ENCODE results near the gene NR3C2.
"Not testable (repeated sequence)": the region's sequence is repeated elsewhere in the genome, so short reads cannot be mapped to it uniquely, and the experiment has no call there.

The NR3C2 gene

GRCh38 chr4:148187454-148188222 is 254.6 kb downstream of the NR3C2 start:
- not testable (repeated sequence) for H3K4me1 ChIP-seq (ENCODE audit: control insufficient read depth in 1 of 2, insufficient read depth in 2 of 2, low read length in 2 of 2); H3K18ac ChIP-seq (ENCODE audit: low read length); H4K12ac ChIP-seq (ENCODE audit: low read depth, low read length); H2BK5ac ChIP-seq (ENCODE audit: low read depth, low read length, poor library complexity); H3K4ac ChIP-seq (ENCODE audit: low read depth, low read length); H3K4me2 ChIP-seq (ENCODE audit: low read length); H2AFZ ChIP-seq (ENCODE audit: insufficient read depth, low read length, poor library complexity); H2BK120ac ChIP-seq (ENCODE audit: insufficient read depth, low read length, poor library complexity); H3K36me3 ChIP-seq (ENCODE audit: control insufficient read depth in 1 of 2, insufficient read depth in 2 of 2, low read length in 2 of 2); H3K23ac ChIP-seq (ENCODE audit: low read length); H3K27me3 ChIP-seq (ENCODE audit: insufficient read depth, low read length); H2BK12ac ChIP-seq (ENCODE audit: low read length); H3K9ac ChIP-seq (ENCODE audit: low read length); H2AK5ac ChIP-seq (ENCODE audit: low read length); H3K4me3 ChIP-seq (ENCODE audit: low read depth, low read length); H3K14ac ChIP-seq (ENCODE audit: low read length); H4K8ac ChIP-seq (ENCODE audit: low read depth, low read length); DNase-seq; H3K9me3 ChIP-seq (ENCODE audit: insufficient read depth, low read depth, low read length); H4K91ac ChIP-seq (ENCODE audit: low read depth, low read length); H3K27ac ChIP-seq (ENCODE audit: low read depth, low read length); H3K79me1 ChIP-seq (ENCODE audit: low read length); H3K79me2 ChIP-seq (ENCODE audit: control insufficient read depth, insufficient read depth, low read length, poor library complexity)
- no CpG with 5 or more reads among the region's 5 CpGs for WGBS (ENCODE audit: extremely low coverage, insufficient coverage, insufficient read length)

GRCh38 chr4:148184922-148185321 is 257.3 kb downstream of the NR3C2 start:
- H3K9me3 ChIP-seq (ENCODE audit: insufficient read depth, low read depth, low read length): no peaks in the 10 kb centered on the region
- H3K79me2 ChIP-seq (ENCODE audit: control insufficient read depth, insufficient read depth, low read length, poor library complexity): no peaks in the 10 kb centered on the region
- WGBS (ENCODE audit: extremely low coverage, insufficient coverage, insufficient read length): no CpG with 5 or more reads among the region's 4 CpGs
- no peak overlapping the region for H3K18ac ChIP-seq (ENCODE audit: low read length)
- no peaks in the 10 kb centered on the region for H3K79me1 ChIP-seq (ENCODE audit: low read length)
- no peak overlapping the region for H2AK5ac ChIP-seq (ENCODE audit: low read length)
- no peaks in the 10 kb centered on the region for H3K36me3 ChIP-seq (ENCODE audit: control insufficient read depth in 1 of 2, insufficient read depth in 2 of 2, low read length in 2 of 2)
- H2AFZ ChIP-seq (ENCODE audit: insufficient read depth, low read length, poor library complexity): no peak overlapping the region
- no peak overlapping the region for H3K4me2 ChIP-seq (ENCODE audit: low read length)
- H3K23ac ChIP-seq (ENCODE audit: low read length): no peak overlapping the region
- no peaks in the 10 kb centered on the region for H3K4me1 ChIP-seq (ENCODE audit: control insufficient read depth in 1 of 2, insufficient read depth in 2 of 2, low read length in 2 of 2)
- H4K91ac ChIP-seq (ENCODE audit: low read depth, low read length): no peak overlapping the region
- no peak overlapping the region for H4K8ac ChIP-seq (ENCODE audit: low read depth, low read length)
- H2BK12ac ChIP-seq (ENCODE audit: low read length): no peak overlapping the region
- no peaks in the 10 kb centered on the region for H3K27me3 ChIP-seq (ENCODE audit: insufficient read depth, low read length)
- H4K12ac ChIP-seq (ENCODE audit: low read depth, low read length): no peak overlapping the region
- no peak overlapping the region for H3K14ac ChIP-seq (ENCODE audit: low read length)
- H3K4me3 ChIP-seq (ENCODE audit: low read depth, low read length): no peak overlapping the region
- H3K9ac ChIP-seq (ENCODE audit: low read length): no peak overlapping the region
- H3K27ac ChIP-seq (ENCODE audit: low read depth, low read length): no peak overlapping the region
- H3K4ac ChIP-seq (ENCODE audit: low read depth, low read length): no peak overlapping the region
- H2BK5ac ChIP-seq (ENCODE audit: low read depth, low read length, poor library complexity): no peak overlapping the region
- no peak for DNase-seq
- no peak overlapping the region for H2BK120ac ChIP-seq (ENCODE audit: insufficient read depth, low read length, poor library complexity)

GRCh38 chr4:148182230-148182911 is 259.8 kb downstream of the NR3C2 start:
- Histone ChIP-seq H2AK5ac (ENCODE audit: low read length) (no peak overlapping the region), H3K9me3 (ENCODE audit: insufficient read depth, low read depth, low read length) (no peaks in the 10 kb centered on the region)

GRCh38 chr4:148173397-148174017 is 268.7 kb downstream of the NR3C2 start:
- no peak overlapping the region for H2AK5ac ChIP-seq (ENCODE audit: low read length)
- no peak overlapping the region for H3K4ac ChIP-seq (ENCODE audit: low read depth, low read length)
- DNase-seq: no peak
- no peak overlapping the region for H3K18ac ChIP-seq (ENCODE audit: low read length)
- no peak overlapping the region for H3K14ac ChIP-seq (ENCODE audit: low read length)
- no peak overlapping the region for H2BK120ac ChIP-seq (ENCODE audit: insufficient read depth, low read length, poor library complexity)
- no peaks in the 10 kb centered on the region for H3K79me2 ChIP-seq (ENCODE audit: control insufficient read depth, insufficient read depth, low read length, poor library complexity)
- no peaks in the 10 kb centered on the region for H3K4me1 ChIP-seq (ENCODE audit: control insufficient read depth in 1 of 2, insufficient read depth in 2 of 2, low read length in 2 of 2)
- H3K27ac ChIP-seq (ENCODE audit: low read depth, low read length): no peak overlapping the region
- no peak overlapping the region for H3K23ac ChIP-seq (ENCODE audit: low read length)
- H3K9me3 ChIP-seq (ENCODE audit: insufficient read depth, low read depth, low read length): no peaks in the 10 kb centered on the region
- no peak overlapping the region for H4K8ac ChIP-seq (ENCODE audit: low read depth, low read length)
- no peak overlapping the region for H2BK12ac ChIP-seq (ENCODE audit: low read length)
- WGBS (ENCODE audit: extremely low coverage, insufficient coverage, insufficient read length): no CpG with 5 or more reads among the region's 5 CpGs
- no peak overlapping the region for H3K4me2 ChIP-seq (ENCODE audit: low read length)
- no peaks in the 10 kb centered on the region for H3K79me1 ChIP-seq (ENCODE audit: low read length)
- H3K4me3 ChIP-seq (ENCODE audit: low read depth, low read length): no peak overlapping the region
- no peak overlapping the region for H2AFZ ChIP-seq (ENCODE audit: insufficient read depth, low read length, poor library complexity)
- H3K27me3 ChIP-seq (ENCODE audit: insufficient read depth, low read length): no peaks in the 10 kb centered on the region
- H4K91ac ChIP-seq (ENCODE audit: low read depth, low read length): no peak overlapping the region
- H3K36me3 ChIP-seq (ENCODE audit: control insufficient read depth in 1 of 2, insufficient read depth in 2 of 2, low read length in 2 of 2): no peaks in the 10 kb centered on the region
- no peak overlapping the region for H2BK5ac ChIP-seq (ENCODE audit: low read depth, low read length, poor library complexity)
- no peak overlapping the region for H4K12ac ChIP-seq (ENCODE audit: low read depth, low read length)
- H3K9ac ChIP-seq (ENCODE audit: low read length): no peak overlapping the region

More at GRCh38 chr4:148182230-148182911, 259.8 kb downstream of the NR3C2 start:
- H3K4me2 ChIP-seq (ENCODE audit: low read length): no peak overlapping the region
- no peaks in the 10 kb centered on the region for H3K36me3 ChIP-seq (ENCODE audit: control insufficient read depth in 1 of 2, insufficient read depth in 2 of 2, low read length in 2 of 2)
- no peak overlapping the region for H2AFZ ChIP-seq (ENCODE audit: insufficient read depth, low read length, poor library complexity)
- DNase-seq: no peak
- no peak overlapping the region for H3K9ac ChIP-seq (ENCODE audit: low read length)
- H4K12ac ChIP-seq (ENCODE audit: low read depth, low read length): no peak overlapping the region
- H3K27ac ChIP-seq (ENCODE audit: low read depth, low read length): no peak overlapping the region
- no peak overlapping the region for H3K18ac ChIP-seq (ENCODE audit: low read length)
- no CpG with 5 or more reads among the region's 3 CpGs for WGBS (ENCODE audit: extremely low coverage, insufficient coverage, insufficient read length)
- H2BK5ac ChIP-seq (ENCODE audit: low read depth, low read length, poor library complexity): no peak overlapping the region
- no peaks in the 10 kb centered on the region for H3K79me2 ChIP-seq (ENCODE audit: control insufficient read depth, insufficient read depth, low read length, poor library complexity)
- H4K8ac ChIP-seq (ENCODE audit: low read depth, low read length): no peak overlapping the region
- H3K79me1 ChIP-seq (ENCODE audit: low read length): no peaks in the 10 kb centered on the region
- no peak overlapping the region for H3K4me3 ChIP-seq (ENCODE audit: low read depth, low read length)
- H3K4ac ChIP-seq (ENCODE audit: low read depth, low read length): no peak overlapping the region
- no peak overlapping the region for H2BK12ac ChIP-seq (ENCODE audit: low read length)
- H3K14ac ChIP-seq (ENCODE audit: low read length): no peak overlapping the region
- no peaks in the 10 kb centered on the region for H3K27me3 ChIP-seq (ENCODE audit: insufficient read depth, low read length)
- H4K91ac ChIP-seq (ENCODE audit: low read depth, low read length): no peak overlapping the region
- H3K4me1 ChIP-seq (ENCODE audit: control insufficient read depth in 1 of 2, insufficient read depth in 2 of 2, low read length in 2 of 2): no peaks in the 10 kb centered on the region
- H2BK120ac ChIP-seq (ENCODE audit: insufficient read depth, low read length, poor library complexity): no peak overlapping the region
- H3K23ac ChIP-seq (ENCODE audit: low read length): no peak overlapping the region
